Measurements from ENCODE around the gene TMPRSS7.

TMPRSS7 gene

GRCh38 chr3:112115806-112116383 lies 81.4 kb downstream of the TMPRSS7 start:
- no peak for DNase-seq (ENCODE audit: low spot score)
- no peak overlapping the region for H3K27ac ChIP-seq
- CTCF ChIA-PET, result no interaction called here
- no peak for TF ChIP-seq CTCF (conservative IDR thresholded peaks at IDR 0.05; ENCODE audit: low read depth)
- POLR2A ChIA-PET (ENCODE audit: low non-redundant PET), result no interaction called here

GRCh38 chr3:112116748-112117186 lies 82.2 kb downstream of the TMPRSS7 start:
- TF ChIP-seq CTCF (conservative IDR thresholded peaks at IDR 0.05; ENCODE audit: low read depth), result no peak
- POLR2A ChIA-PET (ENCODE audit: low non-redundant PET), result no interaction called here
- CTCF ChIA-PET, result no interaction called here
- DNase-seq (ENCODE audit: low spot score), result no peak
- no peak overlapping the region for H3K27ac ChIP-seq

DNA sequence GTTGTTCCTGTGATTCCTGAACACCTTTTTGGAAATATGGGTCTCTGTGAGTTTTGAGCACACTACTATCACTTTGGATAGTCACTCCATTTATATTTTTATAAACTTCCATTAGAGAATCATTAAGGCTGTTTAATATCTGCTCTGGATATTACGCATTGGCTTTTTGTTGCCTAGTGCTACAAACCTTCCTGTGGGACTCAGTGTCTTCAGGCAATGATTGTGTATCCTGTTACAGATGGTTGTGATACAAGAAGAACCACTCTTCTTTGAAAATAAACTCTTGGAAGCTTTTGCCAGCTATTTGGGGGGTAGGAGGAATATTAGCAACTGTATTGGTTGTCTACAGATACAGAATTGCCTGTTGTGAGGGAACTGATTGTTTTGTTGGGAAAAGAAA lies 82.9 kb downstream of the TMPRSS7 start:
- POLR2A ChIA-PET (ENCODE audit: low non-redundant PET), result no interaction called here
- TF ChIP-seq CTCF (conservative IDR thresholded peaks at IDR 0.05; ENCODE audit: low read depth), result no peak
- no peak overlapping the region for H3K27ac ChIP-seq
- no peak for DNase-seq (ENCODE audit: low spot score)
- CTCF ChIA-PET, result interaction anchor here (1.0 kb wide), 1 partner anchor 128 kb away, joined by 3 read pairs; no protein-coding TSS in a partner anchor

GRCh38 chr3:112117841-112118571 lies 83.5 kb downstream of the TMPRSS7 start:
- no peak overlapping the region for H3K27ac ChIP-seq
- ChIA-PET CTCF (interaction anchor here (1.0 kb wide), 1 partner anchor 129 kb away, joined by 3 read pairs; no protein-coding TSS in a partner anchor), POLR2A (ENCODE audit: low non-redundant PET) (no interaction called here)
- DNase-seq (ENCODE audit: low spot score), result no peak
- no peak for TF ChIP-seq CTCF (conservative IDR thresholded peaks at IDR 0.05; ENCODE audit: low read depth)

GRCh38 chr3:112119962-112120836 lies 85.7 kb downstream of the TMPRSS7 start:
- ChIA-PET POLR2A (ENCODE audit: low non-redundant PET) (no interaction called here), CTCF (no interaction called here)
- no peak for DNase-seq (ENCODE audit: low spot score)
- no peak overlapping the region for H3K27ac ChIP-seq
- TF ChIP-seq CTCF (conservative IDR thresholded peaks at IDR 0.05; ENCODE audit: low read depth), result no peak
